ENCODE data around the gene ENO3. TPM values are rescaled to one million over a fixed set of nuclear protein-coding genes. Genes with fewer than 3 reads are reported as not detected.
A peak's percentile ranks its signal among the peaks of the same experiment; 100 is the strongest.

Gene ENO3
- total and polyA plus RNA-seq, 2 experiments from 2014 or later: 18.7 to 30.2 TPM

DNA sequence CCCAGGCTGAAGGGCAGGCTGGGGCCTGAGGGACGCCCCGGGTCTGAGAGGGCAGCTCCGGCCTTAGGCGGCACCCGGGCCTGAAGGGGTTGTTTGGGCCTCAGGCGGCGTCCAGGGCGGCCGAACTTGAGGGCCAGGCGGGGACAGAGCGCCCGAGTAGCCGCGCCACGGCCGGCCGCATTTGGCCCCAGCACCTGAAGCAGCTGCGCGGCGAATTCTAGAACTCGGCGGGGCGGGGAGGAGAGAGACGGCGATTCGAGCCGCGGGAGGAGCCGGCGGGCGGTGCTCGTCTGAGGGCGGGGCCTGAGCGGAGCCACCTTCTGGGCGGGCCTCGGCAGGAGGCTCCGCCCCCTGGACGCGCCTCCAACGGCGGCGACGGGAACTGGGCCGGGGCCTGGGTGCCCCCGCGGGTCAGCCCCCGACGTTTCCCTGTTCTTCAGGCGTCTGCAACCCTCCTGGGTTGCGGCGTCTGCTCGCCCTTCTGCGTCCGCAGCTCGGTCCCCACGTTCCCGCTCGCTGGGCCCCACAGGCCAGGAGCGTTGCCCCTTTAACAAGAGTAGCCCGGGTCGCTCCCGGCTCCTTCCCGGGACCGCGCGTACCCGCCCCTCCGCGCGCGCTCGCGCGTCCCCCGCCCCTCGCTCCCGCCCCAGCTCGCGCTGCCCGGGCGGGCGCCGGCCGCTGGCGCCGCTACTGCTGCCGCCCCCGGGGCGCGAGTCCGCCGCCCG, 46.5 kb downstream of the ENO3 start, which contains the start of the genes INCA1 and KIF1C:
Gene INCA1 (minus strand): TSS at position 221 of the 725 bp plus-strand sequence. CDS start 3,085 bp downstream, outside the sequence.
Gene KIF1C (plus strand): TSS at position 649 of the 725 bp plus-strand sequence. CDS start 2,297 bp downstream, outside the sequence.
- peak within 1 kb of the TSS; percentile 87 for H3K27ac ChIP-seq
- H4K20me1 ChIP-seq (ENCODE audit: insufficient read depth, poor library complexity, severe bottlenecking): peaks cover 12% of the 10 kb centered on the region
- H3K9me2 ChIP-seq (replicated peaks; ENCODE audit: insufficient read depth): no peaks in the 10 kb centered on the region

DNA sequence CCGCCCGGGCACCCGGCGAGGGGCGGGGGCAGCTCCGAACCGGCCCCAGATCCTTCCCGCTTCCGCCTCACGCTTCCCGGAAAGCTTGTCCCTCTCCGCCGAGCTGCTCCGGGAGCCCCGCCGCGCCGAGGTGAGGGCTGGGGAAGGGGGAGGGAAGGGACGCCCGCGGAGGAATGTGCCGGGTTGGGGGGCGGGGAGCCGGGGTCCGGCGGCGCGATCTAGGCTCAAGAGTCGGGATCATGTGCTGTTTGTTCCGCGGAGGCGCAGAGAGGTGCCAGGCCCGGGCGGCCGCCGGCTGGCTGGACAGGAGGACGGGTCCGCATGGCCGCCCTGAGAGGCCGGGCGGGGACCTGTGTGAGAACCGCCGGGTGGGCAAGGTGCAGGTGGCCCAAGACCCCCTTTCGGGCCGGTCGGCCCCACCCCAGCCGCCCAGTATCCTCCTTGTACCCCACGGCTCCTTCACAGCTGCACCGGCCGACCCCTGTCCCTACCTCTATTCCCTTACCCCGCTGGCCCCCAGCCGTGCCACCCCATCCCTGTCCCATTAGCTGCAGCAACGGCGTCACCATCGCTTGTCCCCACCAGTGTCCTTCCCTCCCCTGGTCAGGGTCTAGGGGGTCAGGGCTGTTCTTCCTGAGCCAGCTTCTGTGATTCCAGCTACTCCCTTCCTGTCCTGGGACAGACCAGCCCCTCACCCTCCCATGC, 47.3 kb downstream of the ENO3 start:
- no peaks in the 10 kb centered on the region for H3K9me2 ChIP-seq (replicated peaks; ENCODE audit: insufficient read depth)
- peak overlapping the region; percentile 98 for H3K4me3 ChIP-seq
- DNase-seq (ENCODE audit: low spot score): no peak
- peak overlapping the region; percentile 72 for H2AFZ ChIP-seq
- H3K4me1 ChIP-seq (ENCODE audit: insufficient read depth): peaks cover 18% of the 10 kb centered on the region
- no peaks in the 10 kb centered on the region for H3K9me3 ChIP-seq (ENCODE audit: low read depth)
- peak overlapping the region; percentile 87 for H3K27ac ChIP-seq
- TF ChIP-seq, protein P1, sequence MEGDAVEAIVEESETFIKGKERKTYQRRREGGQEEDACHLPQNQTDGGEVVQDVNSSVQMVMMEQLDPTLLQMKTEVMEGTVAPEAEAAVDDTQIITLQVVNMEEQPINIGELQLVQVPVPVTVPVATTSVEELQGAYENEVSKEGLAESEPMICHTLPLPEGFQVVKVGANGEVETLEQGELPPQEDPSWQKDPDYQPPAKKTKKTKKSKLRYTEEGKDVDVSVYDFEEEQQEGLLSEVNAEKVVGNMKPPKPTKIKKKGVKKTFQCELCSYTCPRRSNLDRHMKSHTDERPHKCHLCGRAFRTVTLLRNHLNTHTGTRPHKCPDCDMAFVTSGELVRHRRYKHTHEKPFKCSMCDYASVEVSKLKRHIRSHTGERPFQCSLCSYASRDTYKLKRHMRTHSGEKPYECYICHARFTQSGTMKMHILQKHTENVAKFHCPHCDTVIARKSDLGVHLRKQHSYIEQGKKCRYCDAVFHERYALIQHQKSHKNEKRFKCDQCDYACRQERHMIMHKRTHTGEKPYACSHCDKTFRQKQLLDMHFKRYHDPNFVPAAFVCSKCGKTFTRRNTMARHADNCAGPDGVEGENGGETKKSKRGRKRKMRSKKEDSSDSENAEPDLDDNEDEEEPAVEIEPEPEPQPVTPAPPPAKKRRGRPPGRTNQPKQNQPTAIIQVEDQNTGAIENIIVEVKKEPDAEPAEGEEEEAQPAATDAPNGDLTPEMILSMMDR (IDR thresholded peaks at IDR 0.05; ENCODE audit: poor library complexity): no peak
- no peak for TF ChIP-seq EZH2 (IDR thresholded peaks at IDR 0.05; ENCODE audit: borderline replicate concordance)
- no peak for TF ChIP-seq EZH2phosphoT487 (IDR thresholded peaks at IDR 0.05; ENCODE audit: low read depth, severe bottlenecking, unreplicated experiment)
- WGBS (ENCODE audit: low lambda C conversion rate, missing lambda C conversion rate): 0% methylated on average over 15 of the region's 55 CpGs
- H3K4me2 ChIP-seq: peak overlapping the region; percentile 94
- peaks cover 12% of the 10 kb centered on the region for H4K20me1 ChIP-seq (ENCODE audit: insufficient read depth, poor library complexity, severe bottlenecking)
- no peaks in the 10 kb centered on the region for H3K36me3 ChIP-seq (replicated peaks; ENCODE audit: insufficient read depth, low read depth)
- peaks cover 28% of the 10 kb centered on the region for H3K79me2 ChIP-seq
- H3K27me3 ChIP-seq: no peaks in the 10 kb centered on the region

More for the DNA sequence above, 46.5 kb downstream of the ENO3 start, which contains the start of the genes INCA1 and KIF1C:
- peak within 1 kb of the TSS; percentile 94 for H3K4me2 ChIP-seq
- peaks cover 28% of the 10 kb centered on the region for H3K79me2 ChIP-seq
- no peak for TF ChIP-seq EZH2 (IDR thresholded peaks at IDR 0.05; ENCODE audit: borderline replicate concordance)
- TF ChIP-seq, protein P1 (IDR thresholded peaks at IDR 0.05; ENCODE audit: poor library complexity): no peak
- TF ChIP-seq EZH2phosphoT487 (IDR thresholded peaks at IDR 0.05; ENCODE audit: low read depth, severe bottlenecking, unreplicated experiment): no peak
- no peaks in the 10 kb centered on the region for H3K27me3 ChIP-seq
- peak within 1 kb of the TSS; percentile 72 for H2AFZ ChIP-seq
- peak within 1 kb of the TSS; percentile 98 for H3K4me3 ChIP-seq
- peak; percentile 98 for DNase-seq (ENCODE audit: low spot score)
- H3K9me3 ChIP-seq (ENCODE audit: low read depth): no peaks in the 10 kb centered on the region
- H3K4me1 ChIP-seq (ENCODE audit: insufficient read depth): peaks cover 18% of the 10 kb centered on the region
- no peaks in the 10 kb centered on the region for H3K36me3 ChIP-seq (replicated peaks; ENCODE audit: insufficient read depth, low read depth)
- whole genome bisulfite sequencing (ENCODE audit: low lambda C conversion rate, missing lambda C conversion rate): 0% methylated on average over 24 of the region's 93 CpGs

DNA sequence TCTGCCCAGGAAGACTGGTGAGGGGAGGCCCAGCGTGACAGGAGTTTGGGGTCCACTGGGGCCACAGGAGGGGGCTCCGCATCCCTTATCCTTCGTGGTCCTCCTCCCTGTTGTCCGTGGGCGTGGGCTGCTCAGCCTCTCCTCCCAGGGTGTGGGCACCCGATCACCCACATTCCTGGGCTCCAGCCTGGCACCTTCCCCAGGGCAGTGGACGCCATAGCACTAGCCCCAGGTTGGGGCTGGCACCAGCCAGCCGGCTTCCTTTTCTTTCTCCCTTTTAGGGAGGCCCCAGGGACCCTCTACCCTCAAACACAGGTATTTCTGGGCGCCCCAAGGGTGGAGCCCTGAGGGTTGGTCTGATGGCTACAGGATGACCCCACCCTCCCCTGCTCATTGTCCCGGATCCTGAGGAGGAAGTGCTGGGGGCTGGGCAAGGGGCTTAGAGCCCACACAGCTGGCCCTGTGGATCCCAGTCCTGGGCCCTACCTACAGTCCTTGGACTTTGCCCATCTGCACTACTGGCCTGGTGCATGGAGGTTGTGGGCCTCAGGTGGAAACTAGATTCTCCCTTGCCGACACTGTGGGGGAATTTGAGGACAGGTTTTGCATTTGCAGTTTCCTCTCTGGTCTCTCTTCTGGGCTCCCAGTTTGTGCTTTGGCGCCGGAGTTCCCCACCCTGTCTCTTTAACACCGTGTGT, 48.0 kb downstream of the ENO3 start:
- no peaks in the 10 kb centered on the region for H3K9me3 ChIP-seq (ENCODE audit: low read depth)
- no peak for TF ChIP-seq EZH2 (IDR thresholded peaks at IDR 0.05; ENCODE audit: borderline replicate concordance)
- TF ChIP-seq EZH2phosphoT487 (IDR thresholded peaks at IDR 0.05; ENCODE audit: low read depth, severe bottlenecking, unreplicated experiment): no peak
- TF ChIP-seq, protein P1 (IDR thresholded peaks at IDR 0.05; ENCODE audit: poor library complexity): no peak
- peak; percentile 80 for DNase-seq (ENCODE audit: low spot score)
- H3K9me2 ChIP-seq (replicated peaks; ENCODE audit: insufficient read depth): no peaks in the 10 kb centered on the region
- peaks cover 28% of the 10 kb centered on the region for H3K79me2 ChIP-seq
- H3K27me3 ChIP-seq: no peaks in the 10 kb centered on the region
- WGBS (ENCODE audit: low lambda C conversion rate, missing lambda C conversion rate): 16% methylated on average over 13 of the region's 14 CpGs
- H3K4me1 ChIP-seq (ENCODE audit: insufficient read depth): peaks cover 18% of the 10 kb centered on the region
- H3K36me3 ChIP-seq (replicated peaks; ENCODE audit: insufficient read depth, low read depth): no peaks in the 10 kb centered on the region
- no peak overlapping the region for H2AFZ ChIP-seq
- peak overlapping the region; percentile 98 for H3K4me3 ChIP-seq
- H3K27ac ChIP-seq: peak overlapping the region; percentile 87
- H4K20me1 ChIP-seq (ENCODE audit: insufficient read depth, poor library complexity, severe bottlenecking): peaks cover 12% of the 10 kb centered on the region
- peak overlapping the region; percentile 94 for H3K4me2 ChIP-seq
